ENCODE data around the gene CACNB4.
"Not testable (repeated sequence)": the region's sequence is repeated elsewhere in the genome, so short reads cannot be mapped to it uniquely, and the experiment has no call there.

The CACNB4 gene

GRCh38 chr2:152005607-152006006 lies 93.2 kb downstream of the CACNB4 start:
- no peak overlapping the region for H3K4me3 ChIP-seq (ENCODE audit: low read depth, low read length)
- peak; percentile 65 for DNase-seq (ENCODE audit: low read depth)
- TF ChIP-seq MAX (IDR thresholded peaks at IDR 0.05; ENCODE audit: low read depth, low read length), result no peak
- no peak for TF ChIP-seq CTCF (IDR thresholded peaks at IDR 0.05; ENCODE audit: low read depth, low read length)
- TF ChIP-seq MYC (IDR thresholded peaks at IDR 0.05; ENCODE audit: low read depth, low read length), result no peak
- TF ChIP-seq POLR2A (IDR thresholded peaks at IDR 0.05; ENCODE audit: extremely low read depth, insufficient read length), result no peak

- not testable (repeated sequence) for H3K4me3 ChIP-seq (ENCODE audit: low read depth, low read length); DNase-seq (ENCODE audit: low read depth)
These were observed 95.6 kb downstream of the CACNB4 start for GRCh38 chr2:152003283-152003682.

DNA sequence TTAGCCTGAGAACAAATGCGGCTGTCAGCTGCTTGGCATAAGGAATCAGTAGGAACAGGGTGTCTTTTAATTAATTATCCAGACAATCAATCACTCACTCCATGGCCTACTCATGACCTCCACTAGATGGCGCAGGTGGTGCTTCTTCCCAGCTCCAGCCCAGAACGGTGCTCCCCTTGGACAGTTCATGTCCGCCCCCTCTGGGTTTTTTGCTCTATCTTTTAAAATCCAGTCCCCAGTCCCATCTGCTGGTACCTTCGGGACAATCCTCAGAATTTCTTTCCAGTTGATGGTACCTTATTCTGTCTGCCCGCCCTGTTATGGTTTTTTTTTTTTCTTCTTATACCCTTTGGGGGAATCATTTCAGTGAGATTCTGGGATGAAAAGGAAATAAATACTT lies 99.8 kb downstream of the CACNB4 start:
- DNase-seq (ENCODE audit: low read depth), result peak; percentile 75

GRCh38 chr2:151996243-151997003 lies 102.4 kb downstream of the CACNB4 start:
- no peak for DNase-seq (ENCODE audit: low read depth)
- TF ChIP-seq CTCF (IDR thresholded peaks at IDR 0.05; ENCODE audit: low read depth, low read length), result no peak
- TF ChIP-seq MYC (IDR thresholded peaks at IDR 0.05; ENCODE audit: low read depth, low read length), result no peak
- TF ChIP-seq POLR2A (IDR thresholded peaks at IDR 0.05; ENCODE audit: extremely low read depth, insufficient read length), result no peak
- no peak for TF ChIP-seq MAX (IDR thresholded peaks at IDR 0.05; ENCODE audit: low read depth, low read length)
- H3K4me3 ChIP-seq (ENCODE audit: low read depth, low read length), result no peak overlapping the region

More for the DNA sequence above, 99.8 kb downstream of the CACNB4 start:
- TF ChIP-seq MYC (IDR thresholded peaks at IDR 0.05; ENCODE audit: low read depth, low read length) (no peak), CTCF (IDR thresholded peaks at IDR 0.05; ENCODE audit: low read depth, low read length) (peak; percentile 93)
- no peak overlapping the region for H3K4me3 ChIP-seq (ENCODE audit: low read depth, low read length)

GRCh38 chr2:151995161-151995557 lies 103.7 kb downstream of the CACNB4 start:
- no peak for DNase-seq (ENCODE audit: low read depth)
- no peak overlapping the region for H3K4me3 ChIP-seq (ENCODE audit: low read depth, low read length)
- TF ChIP-seq MAX (IDR thresholded peaks at IDR 0.05; ENCODE audit: low read depth, low read length) (no peak), MYC (IDR thresholded peaks at IDR 0.05; ENCODE audit: low read depth, low read length) (no peak), POLR2A (IDR thresholded peaks at IDR 0.05; ENCODE audit: extremely low read depth, insufficient read length) (no peak), CTCF (IDR thresholded peaks at IDR 0.05; ENCODE audit: low read depth, low read length) (no peak)

DNA sequence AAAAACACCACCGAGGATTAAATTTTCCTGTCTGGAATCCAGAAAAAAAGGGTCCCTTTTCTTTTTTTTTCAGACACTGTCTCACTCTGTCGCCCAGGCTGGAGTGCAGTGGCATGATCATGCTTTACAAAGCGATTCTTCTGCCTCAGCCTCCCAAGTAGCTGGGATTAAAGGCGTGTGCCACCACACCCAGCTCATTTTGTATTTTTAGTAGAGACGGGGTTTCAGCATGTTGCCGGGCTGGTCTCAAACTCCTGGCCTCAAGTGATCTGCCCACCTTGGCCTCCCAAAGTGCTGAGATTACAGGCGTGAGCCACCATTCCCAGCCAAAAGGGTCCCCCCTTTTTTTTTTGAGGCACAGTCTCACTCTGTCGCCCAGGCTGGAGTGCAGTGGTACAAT lies 104.7 kb downstream of the CACNB4 start:
- H3K4me3 ChIP-seq (ENCODE audit: low read depth, low read length); DNase-seq (ENCODE audit: low read depth): not testable (repeated sequence)

DNA sequence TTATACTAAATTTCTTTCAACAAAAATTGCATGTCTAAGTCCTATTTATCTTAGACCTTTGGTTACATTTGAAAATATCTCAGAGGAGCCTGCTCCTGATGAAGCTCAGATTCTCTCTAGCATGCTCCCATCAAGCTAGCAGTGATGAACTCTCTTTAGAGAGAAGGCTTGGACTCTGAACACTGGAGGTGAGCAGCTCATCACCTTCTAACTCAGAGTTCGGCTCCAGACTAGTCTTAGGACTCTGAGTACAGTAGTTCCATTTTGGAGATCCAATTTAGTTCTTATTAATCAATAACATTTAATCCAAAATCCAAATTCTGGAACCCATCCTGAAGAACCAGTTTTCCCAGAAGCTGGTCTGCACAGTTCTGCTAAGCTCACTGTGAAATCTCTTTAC lies 107.8 kb downstream of the CACNB4 start:
- TF ChIP-seq POLR2A (IDR thresholded peaks at IDR 0.05; ENCODE audit: extremely low read depth, insufficient read length) (no peak), CTCF (IDR thresholded peaks at IDR 0.05; ENCODE audit: low read depth, low read length) (no peak), MYC (IDR thresholded peaks at IDR 0.05; ENCODE audit: low read depth, low read length) (no peak), MAX (IDR thresholded peaks at IDR 0.05; ENCODE audit: low read depth, low read length) (no peak)
- no peak overlapping the region for H3K4me3 ChIP-seq (ENCODE audit: low read depth, low read length)
- DNase-seq (ENCODE audit: low read depth), result no peak

All from NB4 (cell line).